ENCODE measurements around the gene PPIL4.
"Not testable (repeated sequence)": the region's sequence is repeated elsewhere in the genome, so short reads cannot be mapped to it uniquely, and the experiment has no call there.

GRCh38 chr6:149496597-149496996 lies 49.2 kb downstream of the PPIL4 start:
- TF ChIP-seq EP300 (IDR thresholded peaks at IDR 0.05; ENCODE audit: low read depth), result not testable (repeated sequence)
- TF ChIP-seq, protein P1, sequence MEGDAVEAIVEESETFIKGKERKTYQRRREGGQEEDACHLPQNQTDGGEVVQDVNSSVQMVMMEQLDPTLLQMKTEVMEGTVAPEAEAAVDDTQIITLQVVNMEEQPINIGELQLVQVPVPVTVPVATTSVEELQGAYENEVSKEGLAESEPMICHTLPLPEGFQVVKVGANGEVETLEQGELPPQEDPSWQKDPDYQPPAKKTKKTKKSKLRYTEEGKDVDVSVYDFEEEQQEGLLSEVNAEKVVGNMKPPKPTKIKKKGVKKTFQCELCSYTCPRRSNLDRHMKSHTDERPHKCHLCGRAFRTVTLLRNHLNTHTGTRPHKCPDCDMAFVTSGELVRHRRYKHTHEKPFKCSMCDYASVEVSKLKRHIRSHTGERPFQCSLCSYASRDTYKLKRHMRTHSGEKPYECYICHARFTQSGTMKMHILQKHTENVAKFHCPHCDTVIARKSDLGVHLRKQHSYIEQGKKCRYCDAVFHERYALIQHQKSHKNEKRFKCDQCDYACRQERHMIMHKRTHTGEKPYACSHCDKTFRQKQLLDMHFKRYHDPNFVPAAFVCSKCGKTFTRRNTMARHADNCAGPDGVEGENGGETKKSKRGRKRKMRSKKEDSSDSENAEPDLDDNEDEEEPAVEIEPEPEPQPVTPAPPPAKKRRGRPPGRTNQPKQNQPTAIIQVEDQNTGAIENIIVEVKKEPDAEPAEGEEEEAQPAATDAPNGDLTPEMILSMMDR (IDR thresholded peaks at IDR 0.05), result not testable (repeated sequence)

Measured in transverse colon (tissue), 3 donors.